H1 (cell line): Measurements from ENCODE around the gene RMC1. TPM values are rescaled to one million over a fixed set of nuclear protein-coding genes. Genes with fewer than 3 reads are reported as not detected.
A peak's percentile ranks its signal among the peaks of the same experiment; 100 is the strongest.

Experiments
- CTCF ChIA-PET: fragments of 300-600 bp; sonication (Branson Sonifier 250); formaldehyde crosslinking; loops from one replicate; lab custom pipeline; 2021; ENCODE audit not compliant: partially characterized antibody; lab: Charles Lee
- POLR2A ChIA-PET: fragments of 300-600 bp; sonication (Branson Sonifier 250); formaldehyde crosslinking; loops from one replicate; lab custom pipeline; 2021; ENCODE audit warnings: inconsistent platforms; ENCODE audit not compliant: partially characterized antibody; lab: Charles Lee
- DNase-seq, 2 experiments: peaks; one replicate each; pipeline versions ENCODE4 v3.0.0 to v3.0.0-alpha.2; 2010 to 2022; ENCODE audit warnings: low spot score in 2 of 2, low read depth in 1 of 2, mixed read lengths in 1 of 2
- FAIRE-seq: peaks from 2 replicates; lab custom pipeline; 2011; peaks lifted over from hg19 to GRCh38; lab: Jason Lieb, UNC
- H2AFZ ChIP-seq: 2 replicates; pipeline ENCODE4 v1.8.1; 2012; ENCODE audit warnings: low read length, inconsistent platforms
- H2AK5ac ChIP-seq: 2 replicates; pipeline ENCODE4 v1.6.1; 2013; ENCODE audit warnings: low read depth, low read length
- H2BK120ac ChIP-seq: replicated peaks from 2 replicates; pipeline ENCODE3; 2013; ENCODE audit warnings: low read depth, low read length, inconsistent platforms
- H2BK12ac ChIP-seq: 2 replicates; pipeline ENCODE4 v1.6.1; 2013; ENCODE audit warnings: low read depth, low read length
- H2BK15ac ChIP-seq: 2 replicates; pipeline ENCODE4 v1.6.1; 2013; ENCODE audit warnings: low read length
- H2BK20ac ChIP-seq: 2 replicates; pipeline ENCODE4 v1.6.1; 2013; ENCODE audit warnings: low read length
- H2BK5ac ChIP-seq: 2 replicates; pipeline ENCODE4 v1.6.1; 2013; ENCODE audit warnings: low read depth, low read length
- H3K14ac ChIP-seq: 2 replicates; pipeline ENCODE4 v1.6.1; 2013; ENCODE audit warnings: inconsistent platforms; ENCODE audit not compliant: insufficient read length
- H3K18ac ChIP-seq: 2 replicates; pipeline ENCODE4 v1.6.1; 2013; ENCODE audit warnings: low read length; ENCODE audit errors: extremely low read depth
- H3K23ac ChIP-seq: 2 replicates; pipeline ENCODE4 v1.6.1; 2013; ENCODE audit warnings: inconsistent platforms; ENCODE audit not compliant: insufficient read length
- H3K23me2 ChIP-seq: 2 replicates; pipeline ENCODE4 v1.6.1; 2013; ENCODE audit warnings: low read depth, low read length
- H3K27ac ChIP-seq: 2 replicates; pipeline ENCODE4 v1.6.1; 2011; ENCODE audit warnings: low read depth, low read length, inconsistent platforms
- H3K27me3 ChIP-seq, 4 experiments: replicated peaks in 1 of 4; 1 replicate in 1 of 4; 2 replicates in 3 of 4; pipeline versions ENCODE4 v1.6.1 to v1.8.1; 2011 to 2013; ENCODE audit warnings: low read length in 3 of 4, mild to moderate bottlenecking in 3 of 4, inconsistent platforms in 2 of 4, mixed read lengths in 2 of 4, moderate library complexity in 1 of 4; ENCODE audit not compliant: control insufficient read depth in 3 of 4, insufficient read depth in 3 of 4; ENCODE audit errors: extremely low read depth in 1 of 4
- H3K36me3 ChIP-seq, 4 experiments: 2 replicates each; pipeline versions ENCODE4 v1.6.1 to v1.8.1; 2011 to 2013; ENCODE audit warnings: mild to moderate bottlenecking in 4 of 4, low read length in 3 of 4, moderate library complexity in 2 of 4, control low read depth in 1 of 4, inconsistent platforms in 1 of 4; ENCODE audit not compliant: insufficient read depth in 4 of 4, control insufficient read depth in 2 of 4
- H3K4ac ChIP-seq: replicated peaks from 2 replicates; pipeline ENCODE3; 2013; ENCODE audit warnings: low read length, low read depth, mixed read lengths, inconsistent platforms; ENCODE audit not compliant: insufficient read length
- H3K4me1 ChIP-seq, 4 experiments: replicated peaks in 1 of 4; 1 replicate in 1 of 4; 2 replicates in 3 of 4; pipeline versions ENCODE4 v1.6.1 to v1.8.1; 2011 to 2013; ENCODE audit warnings: low read length in 3 of 4, inconsistent platforms in 2 of 4, mixed read lengths in 1 of 4; ENCODE audit not compliant: insufficient read depth in 4 of 4, control insufficient read depth in 3 of 4
- H3K4me2 ChIP-seq, 2 experiments: 2 replicates each; pipeline versions ENCODE4 v1.6.1 to v1.8.1; 2011 to 2013; ENCODE audit warnings: low read depth in 2 of 2, low read length in 2 of 2, control low read depth in 1 of 2, inconsistent platforms in 1 of 2, mild to moderate bottlenecking in 1 of 2; ENCODE audit not compliant: insufficient read depth in 1 of 2
- H3K4me3 ChIP-seq, 4 experiments: fragments of 200-600, 300-600 bp in 1 of 4; sonication (generic), shearing (Covaris generic), sonication (Bioruptor Twin) in 1 of 4; 2 replicates each; pipeline versions ENCODE4 v1.5.1 to v1.8.1; 2011 to 2016; ENCODE audit warnings: low read length in 4 of 4, low read depth in 3 of 4, control low read depth in 2 of 4, inconsistent platforms in 2 of 4, mild to moderate bottlenecking in 2 of 4, mixed read lengths in 1 of 4, moderate library complexity in 1 of 4; ENCODE audit not compliant: insufficient read depth in 2 of 4; ENCODE audit errors: extremely low read depth in 1 of 4
- H3K56ac ChIP-seq: replicated peaks from 2 replicates; pipeline ENCODE3; 2013; ENCODE audit warnings: low read depth, mild to moderate bottlenecking, mixed read lengths, low read length, inconsistent platforms; ENCODE audit not compliant: insufficient read length
- H3K79me1 ChIP-seq: 2 replicates; pipeline ENCODE4 v1.6.1; 2013; ENCODE audit warnings: low read depth, low read length, control low read depth
- H3K79me2 ChIP-seq, 2 experiments: 2 replicates each; pipeline versions ENCODE4 v1.6.1 to v1.8.1; 2012 to 2013; ENCODE audit warnings: low read length in 2 of 2, mild to moderate bottlenecking in 2 of 2, inconsistent platforms in 1 of 2; ENCODE audit not compliant: insufficient read depth in 2 of 2, control insufficient read depth in 1 of 2
- H3K9ac ChIP-seq, 4 experiments: replicated peaks in 1 of 4; 1 replicate in 1 of 4; 2 replicates in 3 of 4; pipeline versions ENCODE4 v1.6.1 to v1.8.1; 2011 to 2013; ENCODE audit warnings: low read depth in 3 of 4, low read length in 3 of 4, control low read depth in 2 of 4, mild to moderate bottlenecking in 2 of 4, moderate library complexity in 2 of 4, inconsistent platforms in 1 of 4; ENCODE audit errors: extremely low read depth in 1 of 4
- H3K9me3 ChIP-seq, 2 experiments: 2 replicates each; pipeline versions ENCODE4 v1.6.1 to v1.8.1; 2012 to 2013; ENCODE audit warnings: mild to moderate bottlenecking in 2 of 2, moderate library complexity in 2 of 2, control low read depth in 1 of 2, inconsistent platforms in 1 of 2, low read depth in 1 of 2, low read length in 1 of 2, mixed read lengths in 1 of 2; ENCODE audit not compliant: insufficient read depth in 2 of 2
- H4K20me1 ChIP-seq, 2 experiments: replicated peaks in 1 of 2; 2 replicates each; pipeline versions ENCODE3 to v1.8.1; 2011 to 2013; ENCODE audit warnings: inconsistent platforms in 2 of 2, low read length in 2 of 2, mild to moderate bottlenecking in 1 of 2; ENCODE audit not compliant: insufficient read depth in 2 of 2, control insufficient read depth in 1 of 2
- H4K5ac ChIP-seq: 2 replicates; pipeline ENCODE4 v1.6.1; 2013; ENCODE audit warnings: low read length, low read depth, mixed read lengths, inconsistent platforms; ENCODE audit not compliant: insufficient read length
- H4K8ac ChIP-seq: 2 replicates; pipeline ENCODE4 v1.8.0; 2013; ENCODE audit warnings: mild to moderate bottlenecking, moderate library complexity, low read length, inconsistent platforms; ENCODE audit not compliant: insufficient read depth; ENCODE audit errors: extremely low read depth
- H4K91ac ChIP-seq: replicated peaks from 2 replicates; pipeline ENCODE3; 2013; ENCODE audit warnings: low read length, mixed read lengths, inconsistent platforms; ENCODE audit not compliant: insufficient read length
- CEBPB ChIP-seq: IDR thresholded peaks from 2 replicates; pipeline ENCODE4 v1.6.1; 2012; ENCODE audit warnings: low read depth, low read length
- SIN3A ChIP-seq, 2 experiments: IDR thresholded peaks in 1 of 2; conservative IDR thresholded peaks in 1 of 2; 2 replicates each; pipeline ENCODE4 v1.6.1; 2011 to 2012; ENCODE audit warnings: low read length in 2 of 2, improper control_type of control experiment in 1 of 2, low read depth in 1 of 2, mild to moderate bottlenecking in 1 of 2
- WGBS, 2 experiments: shearing (Covaris generic) in 1 of 2; methylation state at CpG; one replicate each; pipeline versions ENCODE4 v1.1.6 to v1.1.7; 2013 to 2015; ENCODE audit warnings: low lambda C conversion rate in 2 of 2, mixed read lengths in 2 of 2, inconsistent platforms in 1 of 2, low coverage in 1 of 2, missing lambda C conversion rate in 1 of 2; ENCODE audit not compliant: insufficient replicate concordance in 2 of 2, insufficient coverage in 1 of 2, insufficient read length in 1 of 2; ENCODE audit errors: extremely low coverage in 1 of 2, missing lambda C conversion rate in 1 of 2; 5-methylcytosine and 5-hydroxymethylcytosine counted together
- polyA plus RNA-seq, 7 experiments: library from polyadenylated mRNA; depleted of rRNA in 3 of 7; stranded (reverse) in 5 of 7; unstranded in 2 of 7; fragments of >200 nt in 5 of 7; fragments of 200-250 nt in 2 of 7; gene quantifications; 1 replicate in 5 of 7; 2 replicates in 1 of 7; 4 replicates in 1 of 7; pipeline versions ENCODE4 v1.2.1 to v1.2.3, GENCODE V29; 2011 to 2013; ENCODE audit warnings: missing spikeins in 2 of 7, mixed read lengths in 2 of 7
- total RNA-seq: library from RNA; stranded (reverse); fragmentation: NEBNext Ultra II Directional; extraction: Animal tissue kit (Norgen Biotek cat#: 25700); gene quantifications from 2 replicates; pipeline ENCODE4 v1.2.1, GENCODE V29; 2021
- TF ChIP-seq, protein P1 (sequence below): IDR thresholded peaks from 2 replicates; pipeline ENCODE4 v1.6.1; 2012; ENCODE audit warnings: inconsistent platforms

Gene RMC1
- total and polyA plus RNA-seq, 2 of the 8 experiments (the other 6 are each of a cell fraction or from before 2014, with no cell fraction given): 16.4 to 20.1 TPM

DNA sequence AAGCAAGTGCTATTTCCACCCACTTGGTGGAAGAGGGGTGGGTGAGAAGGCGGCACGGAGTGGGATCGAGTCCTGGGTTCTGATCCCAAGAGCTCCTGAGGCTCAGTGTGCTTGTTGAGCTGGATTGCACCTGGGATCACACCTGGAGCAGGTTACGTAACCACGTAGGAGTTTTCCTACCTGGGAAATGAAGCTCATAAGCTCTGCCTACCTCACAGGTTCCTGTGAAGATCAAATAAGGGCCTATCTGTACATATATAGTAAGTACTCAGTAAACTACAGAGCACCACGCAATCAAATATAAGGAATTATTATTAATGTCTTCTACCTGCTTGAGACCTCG, 72.0 kb downstream of the RMC1 start:
- Histone ChIP-seq H3K56ac (no peak overlapping the region), H4K20me1 (peaks cover 0 to 2% of the 10 kb centered on the region in 2 experiments), H2BK15ac (no peak overlapping the region), H2AFZ (no peak overlapping the region), H2AK5ac (no peak overlapping the region), H4K91ac (no peak overlapping the region), H2BK20ac (no peak overlapping the region), H3K27ac (no peak overlapping the region), H3K36me3 (peaks cover 0 to 20% (median 5%) of the 10 kb centered on the region in 4 experiments; a peak in 5 of 8 replicates), H3K9me3 (no peaks in the 10 kb centered on the region), H3K14ac (no peak overlapping the region), H4K5ac (no peak overlapping the region), H2BK12ac (peak overlapping the region; percentile 75; the same call in 1 of the 2 replicates), H3K4me2 (no peak overlapping the region), H2BK120ac (no peak overlapping the region), H3K79me1 (peaks cover 4% of the 10 kb centered on the region), H3K4me3 (no peak overlapping the region), H3K4me1 (peaks cover 0 to 4% (median 1%) of the 10 kb centered on the region in 4 experiments; a peak in 2 of 7 replicates), H3K18ac (no peak overlapping the region), H2BK5ac (no peak overlapping the region), H3K4ac (no peak overlapping the region), H3K79me2 (peaks cover 0 to 16% of the 10 kb centered on the region in 2 experiments; a peak in 2 of 4 replicates), H3K23ac (no peak overlapping the region), H3K9ac (no peak overlapping the region), H3K23me2 (no peaks in the 10 kb centered on the region), H3K27me3 (no peaks in the 10 kb centered on the region), H4K8ac (no peak overlapping the region)
- ChIA-PET CTCF (interaction anchor here (0.7 to 1.1 kb wide), 3 partner anchors 10 to 42 kb away, joined by 3 to 4 read pairs (median 3); no protein-coding TSS in a partner anchor), POLR2A (interaction anchor here (1.3 kb wide), 1 partner anchor 10 kb away, joined by 3 read pairs; no protein-coding TSS in a partner anchor)
- DNase-seq (no peak), FAIRE-seq (no peak)
- 90% methylated on average over 7 of the region's 7 CpGs; no CpG with 5 or more reads in 1 of the 2 experiments for WGBS, 2 experiments
- TF ChIP-seq, protein P1, sequence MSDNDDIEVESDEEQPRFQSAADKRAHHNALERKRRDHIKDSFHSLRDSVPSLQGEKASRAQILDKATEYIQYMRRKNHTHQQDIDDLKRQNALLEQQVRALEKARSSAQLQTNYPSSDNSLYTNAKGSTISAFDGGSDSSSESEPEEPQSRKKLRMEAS: no peak
- TF ChIP-seq SIN3A (conservative IDR thresholded peaks at IDR 0.05 in 1 of 2, IDR thresholded peaks at IDR 0.05 in 1 of 2; ENCODE audit: low read depth in 1 of 2, low read length in 2 of 2) (no peak), CEBPB (peak; percentile 44; the same call in 1 of the 2 replicates)
